Keratinocyte (primary cell): ENCODE results near the gene SAE1. TPM values are rescaled to one million over a fixed set of nuclear protein-coding genes. Genes with fewer than 3 reads are reported as not detected.

Experiments
- DNase-seq: peaks from one replicate; pipeline ENCODE4 v3.0.0-alpha.2; 2011; ENCODE audit warnings: low read depth, missing footprints, low spot score
- FAIRE-seq: peaks from 2 replicates; lab custom pipeline; 2011; peaks lifted over from hg19 to GRCh38; lab: Jason Lieb, UNC
- H2AFZ ChIP-seq: 2 replicates; pipeline ENCODE4 v1.6.0; 2012; ENCODE audit warnings: low read length, control low read depth, inconsistent platforms; ENCODE audit not compliant: control insufficient read depth
- H3K27ac ChIP-seq: 2 replicates; pipeline ENCODE4 v1.5.1; 2011; ENCODE audit warnings: low read length; ENCODE audit not compliant: control insufficient read depth, insufficient read depth
- H3K27me3 ChIP-seq: 3 replicates; pipeline ENCODE4 v1.6.0; 2011; ENCODE audit warnings: low read length; ENCODE audit not compliant: control insufficient read depth, insufficient read depth; ENCODE audit errors: extremely low read depth
- H3K36me3 ChIP-seq, 2 experiments: 2 replicates in 1 of 2; 3 replicates in 1 of 2; pipeline ENCODE4 v1.5.1; 2011; ENCODE audit warnings: low read length in 2 of 2, mild to moderate bottlenecking in 1 of 2; ENCODE audit not compliant: control insufficient read depth in 2 of 2, insufficient read depth in 2 of 2; ENCODE audit errors: extremely low read depth in 1 of 2
- H3K4me1 ChIP-seq: 3 replicates; pipeline ENCODE4 v1.5.1; 2011; ENCODE audit warnings: low read length; ENCODE audit not compliant: control insufficient read depth, insufficient read depth; ENCODE audit errors: extremely low read depth
- H3K4me2 ChIP-seq: 3 replicates; pipeline ENCODE4 v1.6.0; 2011; ENCODE audit warnings: low read depth, low read length; ENCODE audit not compliant: control insufficient read depth, insufficient read depth; ENCODE audit errors: extremely low read depth
- H3K4me3 ChIP-seq, 3 experiments: fragments of 200-600 bp in 1 of 3; sonication (generic) in 1 of 3; 2 replicates in 2 of 3; 3 replicates in 1 of 3; pipeline ENCODE4 v1.5.1; 2011 to 2016; ENCODE audit warnings: low read length in 3 of 3, mild to moderate bottlenecking in 3 of 3, control low read depth in 2 of 3, inconsistent platforms in 1 of 3, low read depth in 1 of 3, mixed read lengths in 1 of 3, mixed run types in 1 of 3, moderate library complexity in 1 of 3; ENCODE audit not compliant: control insufficient read depth in 2 of 3, insufficient read depth in 2 of 3; ENCODE audit errors: extremely low read depth in 1 of 3
- H3K79me2 ChIP-seq: 2 replicates; pipeline ENCODE4 v1.6.0; 2012; ENCODE audit warnings: low read length; ENCODE audit not compliant: control insufficient read depth, insufficient read depth
- H3K9ac ChIP-seq: 3 replicates; pipeline ENCODE4 v1.6.0; 2011; ENCODE audit warnings: low read length; ENCODE audit not compliant: control insufficient read depth, insufficient read depth; ENCODE audit errors: extremely low read depth
- H3K9me1 ChIP-seq: 3 replicates; pipeline ENCODE4 v1.6.0; 2011; ENCODE audit warnings: low read length; ENCODE audit not compliant: control insufficient read depth, insufficient read depth; ENCODE audit errors: extremely low read depth
- H3K9me3 ChIP-seq: 2 replicates; pipeline ENCODE4 v1.5.1; 2012; ENCODE audit warnings: low read depth, low read length; ENCODE audit not compliant: control insufficient read depth
- H4K20me1 ChIP-seq: 3 replicates; pipeline ENCODE4 v1.6.0; 2011; ENCODE audit warnings: low read length; ENCODE audit not compliant: control insufficient read depth, insufficient read depth; ENCODE audit errors: extremely low read depth
- EZH2 ChIP-seq: IDR thresholded peaks from one replicate; pipeline ENCODE4 v1.6.1; 2012; ENCODE audit warnings: inconsistent platforms, mild to moderate bottlenecking, low read length, moderate library complexity
- dilution Hi-C: fragments of 300-500 bp; cut with MboI; formaldehyde crosslinking; loops from one replicate; pipeline ENCODE4 v1.7.0; 2020; ENCODE audit warnings: low sequenced_read_pairs; ENCODE audit not compliant: extremely low pct_ligation_motif_present
- polyA plus RNA-seq, 5 experiments: library from polyadenylated mRNA; depleted of rRNA in 3 of 5; stranded (reverse) in 3 of 5; stranded (forward) in 1 of 5; unstranded in 1 of 5; fragments of >200 nt; gene quantifications; 1 replicate in 1 of 5; 2 replicates in 3 of 5; 3 replicates in 1 of 5; pipeline versions ENCODE4 v1.2.1 to v1.2.3, GENCODE V29; 2011 to 2012; ENCODE audit warnings: missing spikeins in 2 of 5, low read depth in 1 of 5, low replicate concordance in 1 of 5
- TF ChIP-seq, protein P1 (sequence below), 3 experiments: IDR thresholded peaks in 1 of 3; conservative IDR thresholded peaks in 1 of 3; optimal IDR thresholded peaks in 1 of 3; 2 replicates in 2 of 3; 3 replicates in 1 of 3; pipeline versions ENCODE3 to v1.5.1; 2011; ENCODE audit warnings: low read length in 3 of 3, mild to moderate bottlenecking in 3 of 3, moderate library complexity in 2 of 3, control low read depth in 1 of 3, inconsistent platforms in 1 of 3; ENCODE audit not compliant: insufficient read depth in 2 of 3; ENCODE audit errors: extremely low read depth in 1 of 3

Gene SAE1
- polyA plus RNA-seq, 1 donor (not counting 4 experiments of a cell fraction or from before 2014, with no cell fraction given) = 102 TPM

DNA sequence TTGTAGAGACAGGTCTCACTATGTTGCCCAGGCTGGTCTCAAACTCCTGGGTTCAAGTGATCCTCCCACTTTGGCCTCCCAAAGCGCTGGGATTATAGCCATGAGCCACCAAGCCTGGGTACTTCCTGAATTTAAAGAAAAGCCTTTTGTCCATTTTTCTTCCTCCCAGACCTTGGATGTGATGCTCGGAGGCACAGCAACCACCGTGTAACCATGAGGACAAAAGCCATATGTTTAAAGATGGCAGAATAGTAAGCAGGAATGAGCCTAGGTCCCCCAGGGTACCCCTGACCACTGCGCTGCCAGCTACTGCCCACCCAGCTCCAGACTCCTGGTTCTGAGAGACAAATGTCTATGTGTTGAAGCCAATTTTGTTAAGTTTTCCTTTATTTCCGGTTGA is 48.1 kb upstream of the SAE1 start:
- no peaks in the 10 kb centered on the region for H3K79me2 ChIP-seq
- H3K9me1 ChIP-seq = no peaks in the 10 kb centered on the region
- no peak overlapping the region for H3K9ac ChIP-seq
- dilution Hi-C loops = no loop called here
- no peak for FAIRE-seq
- no peaks in the 10 kb centered on the region for H3K27me3 ChIP-seq
- no peak overlapping the region for H3K4me3 ChIP-seq
- peaks cover 3% of the 10 kb centered on the region for H4K20me1 ChIP-seq
- H2AFZ ChIP-seq = no peak overlapping the region
- H3K36me3 ChIP-seq = peaks cover 36 to 43% of the 10 kb centered on the region in 2 experiments
- peaks cover 6% of the 10 kb centered on the region for H3K4me1 ChIP-seq
- DNase-seq = no peak
- no peaks in the 10 kb centered on the region for H3K9me3 ChIP-seq
- no peak overlapping the region for H3K4me2 ChIP-seq
- H3K27ac ChIP-seq = no peak overlapping the region
- TF ChIP-seq EZH2 = no peak
- TF ChIP-seq, protein P1, sequence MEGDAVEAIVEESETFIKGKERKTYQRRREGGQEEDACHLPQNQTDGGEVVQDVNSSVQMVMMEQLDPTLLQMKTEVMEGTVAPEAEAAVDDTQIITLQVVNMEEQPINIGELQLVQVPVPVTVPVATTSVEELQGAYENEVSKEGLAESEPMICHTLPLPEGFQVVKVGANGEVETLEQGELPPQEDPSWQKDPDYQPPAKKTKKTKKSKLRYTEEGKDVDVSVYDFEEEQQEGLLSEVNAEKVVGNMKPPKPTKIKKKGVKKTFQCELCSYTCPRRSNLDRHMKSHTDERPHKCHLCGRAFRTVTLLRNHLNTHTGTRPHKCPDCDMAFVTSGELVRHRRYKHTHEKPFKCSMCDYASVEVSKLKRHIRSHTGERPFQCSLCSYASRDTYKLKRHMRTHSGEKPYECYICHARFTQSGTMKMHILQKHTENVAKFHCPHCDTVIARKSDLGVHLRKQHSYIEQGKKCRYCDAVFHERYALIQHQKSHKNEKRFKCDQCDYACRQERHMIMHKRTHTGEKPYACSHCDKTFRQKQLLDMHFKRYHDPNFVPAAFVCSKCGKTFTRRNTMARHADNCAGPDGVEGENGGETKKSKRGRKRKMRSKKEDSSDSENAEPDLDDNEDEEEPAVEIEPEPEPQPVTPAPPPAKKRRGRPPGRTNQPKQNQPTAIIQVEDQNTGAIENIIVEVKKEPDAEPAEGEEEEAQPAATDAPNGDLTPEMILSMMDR (optimal IDR thresholded peaks at IDR 0.05 in 1 of 3, IDR thresholded peaks at IDR 0.05 in 1 of 3, conservative IDR thresholded peaks at IDR 0.05 in 1 of 3; ENCODE audit: extremely low read depth in 1 of 3, insufficient read depth in 2 of 3, low read length in 3 of 3) = no peak

DNA sequence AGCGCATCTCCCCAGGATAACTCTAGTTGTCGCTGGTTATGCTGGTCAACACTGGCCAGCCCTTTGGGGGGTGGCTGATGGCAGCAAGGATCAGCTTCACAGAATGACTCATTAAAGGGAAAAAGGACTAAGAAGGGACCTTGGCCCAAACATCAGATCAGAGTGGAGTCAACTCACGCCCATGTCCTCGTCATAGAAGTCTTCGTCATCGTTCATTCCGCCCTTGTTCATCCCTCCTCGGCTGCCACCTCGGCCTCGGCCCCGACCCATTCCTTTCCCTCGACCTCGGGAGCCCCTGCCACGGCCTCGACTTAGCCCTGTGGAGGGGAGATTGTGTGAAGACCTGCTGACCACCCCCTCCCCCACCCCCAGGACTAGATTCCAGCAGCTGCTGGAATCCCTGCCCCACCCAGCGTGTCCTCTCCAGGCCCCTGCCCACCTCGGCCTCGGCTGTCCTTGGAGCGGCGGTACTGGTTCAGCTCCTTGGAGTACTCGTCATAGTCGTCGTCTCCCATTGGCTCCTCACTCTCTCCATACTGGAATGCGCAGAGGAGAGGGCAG is 45.7 kb upstream of the SAE1 start:
- Histone ChIP-seq H3K4me1 (no peaks in the 10 kb centered on the region), H4K20me1 (peaks cover 3% of the 10 kb centered on the region), H3K9ac (no peak overlapping the region), H3K4me2 (no peak overlapping the region), H2AFZ (no peak overlapping the region), H3K79me2 (no peaks in the 10 kb centered on the region), H3K9me1 (no peaks in the 10 kb centered on the region), H3K27me3 (no peaks in the 10 kb centered on the region), H3K4me3 (no peak overlapping the region), H3K36me3 (peaks cover 42 to 45% of the 10 kb centered on the region in 2 experiments), H3K27ac (no peak overlapping the region), H3K9me3 (no peaks in the 10 kb centered on the region)
- DNase-seq = no peak
- dilution Hi-C loops = no loop called here
- TF ChIP-seq, protein P1 (optimal IDR thresholded peaks at IDR 0.05 in 1 of 3, IDR thresholded peaks at IDR 0.05 in 1 of 3, conservative IDR thresholded peaks at IDR 0.05 in 1 of 3; ENCODE audit: extremely low read depth in 1 of 3, insufficient read depth in 2 of 3, low read length in 3 of 3) = no peak
- FAIRE-seq = no peak
